Nephron (organoid): ENCODE results near the gene ATP10B.
"Not testable (repeated sequence)": the region's sequence is repeated elsewhere in the genome, so short reads cannot be mapped to it uniquely, and the experiment has no call there.

Source experiments
- H3K27ac Mint-ChIP-seq, 3 experiments: 2 replicates each; pipeline ENCODE4 v1.8.0; 2020; ENCODE audit warnings: mixed read lengths in 3 of 3, mild to moderate bottlenecking in 2 of 3, moderate library complexity in 1 of 3
- H3K27me3 Mint-ChIP-seq: 2 replicates; pipeline ENCODE4 v1.8.0; 2021; ENCODE audit warnings: low read depth, mild to moderate bottlenecking, moderate library complexity, mixed read lengths
- H3K36me3 Mint-ChIP-seq: 2 replicates; pipeline ENCODE4 v1.8.0; 2020; ENCODE audit warnings: low read depth, mixed read lengths
- H3K4me1 Mint-ChIP-seq: 2 replicates; pipeline ENCODE4 v1.8.0; 2020; ENCODE audit warnings: mixed read lengths
- H3K4me3 Mint-ChIP-seq, 3 experiments: 2 replicates each; pipeline ENCODE4 v1.8.0; 2020; ENCODE audit warnings: mild to moderate bottlenecking in 3 of 3, mixed read lengths in 3 of 3, moderate library complexity in 2 of 3
- H3K9me3 Mint-ChIP-seq: 2 replicates; pipeline ENCODE4 v1.8.0; 2020; ENCODE audit warnings: mixed read lengths
- CTCF ChIP-seq, 3 experiments: fragments of 200-600 bp; sonication (generic); IDR thresholded peaks; one replicate each; pipeline ENCODE4 v1.5.0; 2021; ENCODE audit warnings: antibody characterized with exemption in 3 of 3; ENCODE audit not compliant: unreplicated experiment in 3 of 3

The ATP10B gene

GRCh38 chr5:160727296-160727997 lies 124.6 kb downstream of the ATP10B start:
- Mint-ChIP-seq H3K36me3 (no peaks in the 10 kb centered on the region), H3K9me3 (peaks cover 2% of the 10 kb centered on the region), H3K27ac (no peak overlapping the region), H3K4me3 (no peak overlapping the region), H3K27me3 (no peaks in the 10 kb centered on the region), H3K4me1 (no peaks in the 10 kb centered on the region)
- no peak for TF ChIP-seq CTCF (IDR thresholded peaks at IDR 0.05; ENCODE audit: unreplicated experiment in 3 of 3)

GRCh38 chr5:160726721-160727120 lies 125.3 kb downstream of the ATP10B start:
- peaks cover 2% of the 10 kb centered on the region for H3K9me3 Mint-ChIP-seq
- H3K27me3 Mint-ChIP-seq, result no peaks in the 10 kb centered on the region
- TF ChIP-seq CTCF (IDR thresholded peaks at IDR 0.05; ENCODE audit: unreplicated experiment in 3 of 3), result no peak

GRCh38 chr5:160720822-160721221 lies 131.2 kb downstream of the ATP10B start:
- Mint-ChIP-seq H3K27ac (no peak overlapping the region), H3K36me3 (no peaks in the 10 kb centered on the region), H3K9me3 (no peaks in the 10 kb centered on the region)

More at GRCh38 chr5:160726721-160727120, 125.3 kb downstream of the ATP10B start:
- Mint-ChIP-seq H3K4me1 (no peaks in the 10 kb centered on the region), H3K4me3 (no peak overlapping the region), H3K27ac (no peak overlapping the region), H3K36me3 (no peaks in the 10 kb centered on the region)

GRCh38 chr5:160715508-160715907 lies 136.5 kb downstream of the ATP10B start:
- not testable (repeated sequence) for H3K9me3 Mint-ChIP-seq, H3K27me3 Mint-ChIP-seq, H3K4me1 Mint-ChIP-seq, H3K36me3 Mint-ChIP-seq, H3K27ac Mint-ChIP-seq, H3K4me3 Mint-ChIP-seq

More at GRCh38 chr5:160720822-160721221, 131.2 kb downstream of the ATP10B start:
- Mint-ChIP-seq H3K27me3 (no peaks in the 10 kb centered on the region), H3K4me1 (no peaks in the 10 kb centered on the region), H3K4me3 (no peak overlapping the region)
- no peak for TF ChIP-seq CTCF (IDR thresholded peaks at IDR 0.05; ENCODE audit: unreplicated experiment in 3 of 3)

- H3K27ac Mint-ChIP-seq, result no peak overlapping the region
Observed at GRCh38 chr5:160703547-160704189, 148.3 kb downstream of the ATP10B start.

GRCh38 chr5:160702934-160703333 lies 149.1 kb downstream of the ATP10B start:
- H3K36me3 Mint-ChIP-seq, result peaks cover 7% of the 10 kb centered on the region

More at GRCh38 chr5:160703547-160704189, 148.3 kb downstream of the ATP10B start:
- Mint-ChIP-seq H3K4me3 (no peak overlapping the region), H3K36me3 (peaks cover 7% of the 10 kb centered on the region), H3K9me3 (peaks cover 12% of the 10 kb centered on the region), H3K27me3 (no peaks in the 10 kb centered on the region), H3K4me1 (no peaks in the 10 kb centered on the region)
- no peak for TF ChIP-seq CTCF (IDR thresholded peaks at IDR 0.05; ENCODE audit: unreplicated experiment in 3 of 3)

More at GRCh38 chr5:160702934-160703333, 149.1 kb downstream of the ATP10B start:
- Mint-ChIP-seq H3K4me1 (no peaks in the 10 kb centered on the region), H3K27me3 (no peaks in the 10 kb centered on the region), H3K9me3 (peaks cover 8% of the 10 kb centered on the region), H3K27ac (no peak overlapping the region), H3K4me3 (no peak overlapping the region)
- no peak for TF ChIP-seq CTCF (IDR thresholded peaks at IDR 0.05; ENCODE audit: unreplicated experiment in 3 of 3)
